Measurements from ENCODE around the gene NDE1.

Gene NDE1

DNA sequence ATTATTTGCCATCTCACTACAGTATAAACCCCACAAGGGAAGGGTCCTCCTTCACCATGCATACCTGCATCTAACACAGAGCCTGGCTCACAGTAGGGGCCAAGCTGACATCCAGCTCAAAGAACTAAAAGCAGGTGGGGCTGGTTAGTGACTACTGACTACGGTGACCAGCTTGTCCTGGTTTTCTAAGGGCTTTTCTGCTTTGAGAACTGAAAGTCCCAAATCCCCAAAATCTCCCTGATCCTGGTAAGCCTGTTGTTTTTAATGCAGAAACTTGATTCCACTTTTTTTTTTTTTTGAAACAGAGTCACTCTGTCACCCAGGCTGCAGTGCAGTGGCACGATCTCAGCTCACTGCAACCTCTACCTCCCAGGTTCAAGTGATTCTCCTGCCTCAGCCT is 89.4 kb downstream of the NDE1 start:
- Histone ChIP-seq H3K23ac (ENCODE audit: low read length) (no peak overlapping the region), H2AK5ac (ENCODE audit: low read length) (no peak overlapping the region), H3K4me2 (ENCODE audit: low read length) (no peak overlapping the region), H2BK15ac (replicated peaks; ENCODE audit: low read depth) (no peak overlapping the region), H3K27ac (ENCODE audit: low read depth, low read length) (no peak overlapping the region), H3K18ac (ENCODE audit: low read length) (no peak overlapping the region), H3K9ac (ENCODE audit: low read length) (no peak overlapping the region), H3K56ac (ENCODE audit: low read length) (no peak overlapping the region), H3K4ac (ENCODE audit: low read depth, low read length) (no peak overlapping the region), H3K4me1 (ENCODE audit: control insufficient read depth, low read depth, low read length) (no peaks in the 10 kb centered on the region), H3K36me3 (ENCODE audit: control insufficient read depth, insufficient read depth, low read length) (no peaks in the 10 kb centered on the region), H3K79me2 (ENCODE audit: control insufficient read depth, insufficient read depth, low read length) (no peaks in the 10 kb centered on the region), H2BK120ac (ENCODE audit: low read depth, low read length) (no peak overlapping the region), H3K79me1 (ENCODE audit: low read length) (no peaks in the 10 kb centered on the region), H4K5ac (ENCODE audit: low read length) (no peak overlapping the region), H4K8ac (ENCODE audit: low read depth, low read length) (no peak overlapping the region), H3K27me3 (ENCODE audit: insufficient read depth, low read length, poor library complexity) (no peaks in the 10 kb centered on the region), H2BK5ac (ENCODE audit: low read length) (no peak overlapping the region), H3K4me3 (ENCODE audit: low read length) (no peak overlapping the region)
- WGBS (ENCODE audit: extremely low coverage, insufficient coverage, low lambda C conversion rate), result no CpG with 5 or more reads among the region's 2 CpGs
- DNase-seq, result no peak

DNA sequence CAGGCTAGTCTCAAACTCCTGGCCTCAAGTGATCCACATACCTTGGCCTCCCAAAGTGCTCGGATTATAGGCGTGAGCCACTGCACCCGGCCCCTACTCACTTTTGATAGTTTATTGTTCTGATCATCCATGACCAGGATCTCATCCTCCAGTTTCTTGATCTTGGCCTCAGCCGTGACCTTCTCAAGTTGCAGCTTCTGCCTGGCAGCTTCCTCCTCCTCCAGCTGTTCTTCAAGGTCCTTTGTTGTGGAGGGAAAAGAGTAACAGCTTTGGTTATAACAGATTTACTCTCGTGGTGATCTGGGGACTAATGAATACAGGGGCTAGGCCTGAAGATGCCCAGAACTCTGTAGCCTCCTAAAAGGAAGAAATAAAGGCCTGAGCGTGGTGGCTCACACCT is 89.9 kb downstream of the NDE1 start:
- no peak overlapping the region for H3K18ac ChIP-seq (ENCODE audit: low read length)
- no peaks in the 10 kb centered on the region for H3K27me3 ChIP-seq (ENCODE audit: insufficient read depth, low read length, poor library complexity)

DNA sequence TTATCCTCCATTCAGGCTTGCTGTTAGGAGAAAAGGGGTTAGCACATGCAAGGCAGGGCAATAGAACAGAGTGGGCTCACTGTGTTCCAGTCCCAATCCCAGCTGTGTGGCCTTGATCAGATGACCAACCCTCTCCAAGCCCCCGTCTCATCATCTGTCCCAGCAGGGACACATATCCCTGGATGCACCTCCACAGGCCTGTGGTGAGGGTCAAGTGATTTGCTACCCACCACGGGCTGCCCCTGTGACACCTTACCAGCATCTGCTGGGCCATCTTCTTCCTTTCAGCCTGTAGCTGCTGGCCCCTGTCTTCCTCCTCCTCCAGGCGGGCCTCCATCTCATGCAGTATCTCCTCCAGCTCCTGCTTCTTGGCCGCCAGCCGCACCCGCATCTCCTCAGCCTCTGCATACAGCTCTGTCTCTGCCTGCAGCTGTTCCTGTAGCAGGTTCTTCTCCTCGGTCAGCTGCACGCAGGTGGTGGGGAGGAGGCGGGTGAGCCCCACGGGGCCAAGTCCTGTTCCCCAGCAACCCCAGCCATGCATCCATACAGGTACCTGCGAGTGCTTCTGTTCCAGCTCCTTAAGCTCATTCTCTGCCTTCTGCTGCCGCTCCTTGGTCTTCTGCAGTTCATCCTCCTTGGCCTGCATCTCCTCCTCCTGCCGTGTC is 91.3 kb downstream of the NDE1 start:
- Histone ChIP-seq H3K4me3 (ENCODE audit: low read length) (no peak overlapping the region), H3K4ac (ENCODE audit: low read depth, low read length) (no peak overlapping the region), H3K36me3 (ENCODE audit: control insufficient read depth, insufficient read depth, low read length) (no peaks in the 10 kb centered on the region), H3K4me2 (ENCODE audit: low read length) (no peak overlapping the region), H3K27me3 (ENCODE audit: insufficient read depth, low read length, poor library complexity) (no peaks in the 10 kb centered on the region), H2BK120ac (ENCODE audit: low read depth, low read length) (no peak overlapping the region), H2AK5ac (ENCODE audit: low read length) (no peak overlapping the region), H3K9ac (ENCODE audit: low read length) (no peak overlapping the region), H3K79me2 (ENCODE audit: control insufficient read depth, insufficient read depth, low read length) (no peaks in the 10 kb centered on the region), H3K4me1 (ENCODE audit: control insufficient read depth, low read depth, low read length) (no peaks in the 10 kb centered on the region), H3K23ac (ENCODE audit: low read length) (no peak overlapping the region), H3K79me1 (ENCODE audit: low read length) (no peaks in the 10 kb centered on the region), H3K18ac (ENCODE audit: low read length) (no peak overlapping the region), H4K5ac (ENCODE audit: low read length) (no peak overlapping the region), H2BK5ac (ENCODE audit: low read length) (no peak overlapping the region), H2BK15ac (replicated peaks; ENCODE audit: low read depth) (no peak overlapping the region), H3K27ac (ENCODE audit: low read depth, low read length) (no peak overlapping the region), H3K56ac (ENCODE audit: low read length) (no peak overlapping the region), H4K8ac (ENCODE audit: low read depth, low read length) (no peak overlapping the region)
- DNase-seq, result no peak
- WGBS (ENCODE audit: extremely low coverage, insufficient coverage, low lambda C conversion rate), result no CpG with 5 or more reads among the region's 13 CpGs

More for the DNA sequence above, 89.9 kb downstream of the NDE1 start:
- Histone ChIP-seq H4K5ac (ENCODE audit: low read length) (no peak overlapping the region), H3K4ac (ENCODE audit: low read depth, low read length) (no peak overlapping the region), H3K9ac (ENCODE audit: low read length) (no peak overlapping the region), H3K4me2 (ENCODE audit: low read length) (no peak overlapping the region), H3K56ac (ENCODE audit: low read length) (no peak overlapping the region), H3K79me1 (ENCODE audit: low read length) (no peaks in the 10 kb centered on the region), H2BK120ac (ENCODE audit: low read depth, low read length) (no peak overlapping the region), H2BK5ac (ENCODE audit: low read length) (no peak overlapping the region), H3K4me3 (ENCODE audit: low read length) (no peak overlapping the region), H2BK15ac (replicated peaks; ENCODE audit: low read depth) (no peak overlapping the region), H3K79me2 (ENCODE audit: control insufficient read depth, insufficient read depth, low read length) (no peaks in the 10 kb centered on the region), H3K23ac (ENCODE audit: low read length) (no peak overlapping the region), H2AK5ac (ENCODE audit: low read length) (no peak overlapping the region), H3K4me1 (ENCODE audit: control insufficient read depth, low read depth, low read length) (no peaks in the 10 kb centered on the region), H4K8ac (ENCODE audit: low read depth, low read length) (no peak overlapping the region), H3K27ac (ENCODE audit: low read depth, low read length) (no peak overlapping the region), H3K36me3 (ENCODE audit: control insufficient read depth, insufficient read depth, low read length) (no peaks in the 10 kb centered on the region)
- DNase-seq, result no peak
- WGBS (ENCODE audit: extremely low coverage, insufficient coverage, low lambda C conversion rate), result no CpG with 5 or more reads among the region's 6 CpGs

DNA sequence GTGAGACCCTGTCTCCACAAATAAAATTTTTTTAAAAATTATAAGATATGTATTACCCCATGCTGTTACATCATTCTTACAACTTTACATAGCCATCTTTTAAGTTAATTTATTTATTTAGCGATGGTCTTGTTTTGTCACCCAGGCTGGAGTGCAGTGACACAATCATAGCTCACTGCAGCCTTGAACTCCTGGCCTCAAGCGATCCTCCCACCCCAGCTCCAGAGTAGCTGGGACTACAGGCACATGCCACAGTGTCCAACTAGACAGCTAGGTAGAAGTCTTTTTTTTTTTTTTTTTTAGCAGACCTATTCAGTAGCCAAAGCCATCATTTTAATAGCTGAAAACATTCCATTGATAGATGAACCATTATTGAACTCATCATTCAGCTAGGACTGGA is 92.7 kb downstream of the NDE1 start:
- no peak overlapping the region for H3K4ac ChIP-seq (ENCODE audit: low read depth, low read length)
- H3K36me3 ChIP-seq (ENCODE audit: control insufficient read depth, insufficient read depth, low read length), result no peaks in the 10 kb centered on the region
- H3K79me2 ChIP-seq (ENCODE audit: control insufficient read depth, insufficient read depth, low read length), result no peaks in the 10 kb centered on the region
- H4K8ac ChIP-seq (ENCODE audit: low read depth, low read length), result no peak overlapping the region
- no peak overlapping the region for H4K5ac ChIP-seq (ENCODE audit: low read length)
- H3K23ac ChIP-seq (ENCODE audit: low read length), result no peak overlapping the region
- no peak for DNase-seq
- no peak overlapping the region for H2BK5ac ChIP-seq (ENCODE audit: low read length)
- H3K4me1 ChIP-seq (ENCODE audit: control insufficient read depth, low read depth, low read length), result no peaks in the 10 kb centered on the region
- H2BK120ac ChIP-seq (ENCODE audit: low read depth, low read length), result no peak overlapping the region
- no peaks in the 10 kb centered on the region for H3K27me3 ChIP-seq (ENCODE audit: insufficient read depth, low read length, poor library complexity)
- no peak overlapping the region for H3K18ac ChIP-seq (ENCODE audit: low read length)
- no peaks in the 10 kb centered on the region for H3K79me1 ChIP-seq (ENCODE audit: low read length)
- no peak overlapping the region for H3K9ac ChIP-seq (ENCODE audit: low read length)
- H2BK15ac ChIP-seq (replicated peaks; ENCODE audit: low read depth), result no peak overlapping the region
- no CpG with 5 or more reads among the region's 2 CpGs for WGBS (ENCODE audit: extremely low coverage, insufficient coverage, low lambda C conversion rate)
- no peak overlapping the region for H3K4me2 ChIP-seq (ENCODE audit: low read length)
- H3K4me3 ChIP-seq (ENCODE audit: low read length), result no peak overlapping the region
- H3K27ac ChIP-seq (ENCODE audit: low read depth, low read length), result no peak overlapping the region
- no peak overlapping the region for H3K56ac ChIP-seq (ENCODE audit: low read length)
- H2AK5ac ChIP-seq (ENCODE audit: low read length), result no peak overlapping the region

DNA sequence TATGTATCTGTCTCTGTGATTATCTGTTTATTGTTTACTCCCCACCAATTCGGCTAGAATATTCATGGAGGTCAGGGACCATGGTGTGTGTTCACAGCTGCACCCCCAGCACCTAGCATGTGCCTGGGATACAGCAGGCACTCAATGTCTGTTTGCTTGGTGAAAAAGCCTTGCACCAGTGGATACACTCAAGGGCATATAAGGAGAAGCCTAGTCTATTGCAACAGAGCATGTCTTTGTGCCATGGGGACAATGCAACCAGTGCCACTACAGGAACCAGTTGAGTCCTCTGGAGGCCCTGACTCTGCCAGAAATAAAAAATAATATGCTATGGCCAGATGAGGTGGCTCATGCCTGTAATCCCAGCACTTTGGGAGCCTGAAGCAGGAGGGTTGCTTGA is 93.6 kb downstream of the NDE1 start:
- Histone ChIP-seq H3K4ac (ENCODE audit: low read depth, low read length) (no peak overlapping the region), H2BK15ac (replicated peaks; ENCODE audit: low read depth) (no peak overlapping the region), H2BK120ac (ENCODE audit: low read depth, low read length) (no peak overlapping the region), H2BK5ac (ENCODE audit: low read length) (no peak overlapping the region), H3K79me1 (ENCODE audit: low read length) (no peaks in the 10 kb centered on the region), H2AK5ac (ENCODE audit: low read length) (no peak overlapping the region), H3K18ac (ENCODE audit: low read length) (no peak overlapping the region), H3K4me1 (ENCODE audit: control insufficient read depth, low read depth, low read length) (no peaks in the 10 kb centered on the region), H3K27me3 (ENCODE audit: insufficient read depth, low read length, poor library complexity) (no peaks in the 10 kb centered on the region), H3K36me3 (ENCODE audit: control insufficient read depth, insufficient read depth, low read length) (no peaks in the 10 kb centered on the region), H3K23ac (ENCODE audit: low read length) (no peak overlapping the region), H4K5ac (ENCODE audit: low read length) (no peak overlapping the region), H3K4me2 (ENCODE audit: low read length) (no peak overlapping the region), H3K79me2 (ENCODE audit: control insufficient read depth, insufficient read depth, low read length) (no peaks in the 10 kb centered on the region), H3K9ac (ENCODE audit: low read length) (no peak overlapping the region), H3K27ac (ENCODE audit: low read depth, low read length) (no peak overlapping the region), H3K56ac (ENCODE audit: low read length) (no peak overlapping the region), H3K4me3 (ENCODE audit: low read length) (no peak overlapping the region), H4K8ac (ENCODE audit: low read depth, low read length) (no peak overlapping the region)
- no peak for DNase-seq
- no CpG with 5 or more reads among the region's 1 CpG for WGBS (ENCODE audit: extremely low coverage, insufficient coverage, low lambda C conversion rate)

DNA sequence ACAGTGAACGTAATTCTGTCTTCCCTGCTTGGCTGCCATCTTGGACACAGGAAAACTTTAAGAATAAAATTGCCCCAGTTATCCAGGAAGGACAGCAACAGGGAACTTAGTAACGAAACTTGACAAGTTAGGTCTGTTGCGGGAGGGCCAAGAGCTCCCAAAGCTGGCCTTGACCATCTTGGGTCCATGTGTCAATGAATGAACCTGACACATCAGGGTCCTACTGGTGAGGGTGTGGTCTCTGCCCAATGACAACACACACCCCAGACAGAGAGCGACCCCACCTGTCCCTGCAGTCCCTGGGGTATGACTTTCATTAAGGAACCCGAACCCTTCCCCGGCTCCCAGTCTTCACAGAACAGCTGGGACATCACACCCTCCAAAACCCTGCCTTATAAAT is 96.3 kb downstream of the NDE1 start:
- Histone ChIP-seq H3K4me3 (ENCODE audit: low read length) (no peak overlapping the region), H3K36me3 (ENCODE audit: control insufficient read depth, insufficient read depth, low read length) (no peaks in the 10 kb centered on the region), H2BK15ac (replicated peaks; ENCODE audit: low read depth) (no peak overlapping the region), H3K27me3 (ENCODE audit: insufficient read depth, low read length, poor library complexity) (no peaks in the 10 kb centered on the region), H3K27ac (ENCODE audit: low read depth, low read length) (no peak overlapping the region), H3K4me1 (ENCODE audit: control insufficient read depth, low read depth, low read length) (no peaks in the 10 kb centered on the region), H3K79me2 (ENCODE audit: control insufficient read depth, insufficient read depth, low read length) (no peaks in the 10 kb centered on the region), H3K23ac (ENCODE audit: low read length) (no peak overlapping the region), H3K4me2 (ENCODE audit: low read length) (no peak overlapping the region), H3K18ac (ENCODE audit: low read length) (no peak overlapping the region), H3K4ac (ENCODE audit: low read depth, low read length) (no peak overlapping the region), H2AK5ac (ENCODE audit: low read length) (no peak overlapping the region), H2BK120ac (ENCODE audit: low read depth, low read length) (no peak overlapping the region), H2BK5ac (ENCODE audit: low read length) (no peak overlapping the region), H3K56ac (ENCODE audit: low read length) (no peak overlapping the region), H3K9ac (ENCODE audit: low read length) (no peak overlapping the region), H4K5ac (ENCODE audit: low read length) (no peak overlapping the region), H3K79me1 (ENCODE audit: low read length) (no peaks in the 10 kb centered on the region), H4K8ac (ENCODE audit: low read depth, low read length) (no peak overlapping the region)
- DNase-seq, result no peak
- WGBS (ENCODE audit: extremely low coverage, insufficient coverage, low lambda C conversion rate), result no CpG with 5 or more reads among the region's 6 CpGs
